Fibroblast of lung (primary cell): ENCODE data around the gene EXOSC7. TPM values are rescaled to one million over a fixed set of nuclear protein-coding genes. Genes with fewer than 3 reads are reported as not detected.

Source experiments
- DNase-seq, 2 donors: peaks; one replicate each; pipeline versions ENCODE4 v3.0.0 to v3.0.0-alpha.2; 2010; ENCODE audit warnings: low read depth in 2 of 2
- H2AFZ ChIP-seq: 2 replicates; pipeline ENCODE4 v1.5.1; 2012; ENCODE audit warnings: low read length, control low read depth, inconsistent platforms
- H3K27ac ChIP-seq: 2 replicates; pipeline ENCODE4 v1.5.1; 2011; ENCODE audit warnings: low read length, control low read depth; ENCODE audit not compliant: insufficient read depth
- H3K27me3 ChIP-seq: 2 replicates; pipeline ENCODE4 v1.5.1; 2011; ENCODE audit warnings: mild to moderate bottlenecking, low read length; ENCODE audit not compliant: control insufficient read depth, insufficient read depth
- H3K36me3 ChIP-seq: 2 replicates; pipeline ENCODE4 v1.5.1; 2011; ENCODE audit warnings: low read length; ENCODE audit not compliant: control insufficient read depth, insufficient read depth
- H3K4me1 ChIP-seq: 2 replicates; pipeline ENCODE4 v1.5.1; 2011; ENCODE audit warnings: low read length; ENCODE audit not compliant: control insufficient read depth, insufficient read depth; ENCODE audit errors: extremely low read depth
- H3K4me2 ChIP-seq: 2 replicates; pipeline ENCODE4 v1.5.1; 2011; ENCODE audit warnings: low read length, control low read depth; ENCODE audit not compliant: insufficient read depth; ENCODE audit errors: extremely low read depth
- H3K4me3 ChIP-seq, 4 experiments: fragments of 200-600 bp in 1 of 4; sonication (generic) in 1 of 4; replicated peaks in 1 of 4; 2 replicates each; pipeline ENCODE4 v1.5.1; 2011 to 2016; ENCODE audit warnings: low read length in 4 of 4, low read depth in 3 of 4, mild to moderate bottlenecking in 3 of 4, control low read depth in 2 of 4, inconsistent platforms in 1 of 4, mixed read lengths in 1 of 4; ENCODE audit not compliant: insufficient read depth in 1 of 4; ENCODE audit errors: control extremely low read depth in 1 of 4
- H3K79me2 ChIP-seq: 2 replicates; pipeline ENCODE4 v1.5.1; 2012; ENCODE audit warnings: mild to moderate bottlenecking, low read length, inconsistent platforms; ENCODE audit not compliant: control insufficient read depth, insufficient read depth
- H3K9ac ChIP-seq: 2 replicates; pipeline ENCODE4 v1.5.1; 2011; ENCODE audit warnings: mild to moderate bottlenecking, low read length, control low read depth; ENCODE audit not compliant: insufficient read depth
- H3K9me3 ChIP-seq: 2 replicates; pipeline ENCODE4 v1.5.1; 2012; ENCODE audit warnings: low read depth, low read length; ENCODE audit not compliant: control insufficient read depth, insufficient read depth
- H4K20me1 ChIP-seq: 2 replicates; pipeline ENCODE4 v1.5.1; 2011; ENCODE audit warnings: low read length; ENCODE audit not compliant: control insufficient read depth, insufficient read depth; ENCODE audit errors: extremely low read depth
- CTCF ChIP-seq, 2 donors: IDR thresholded peaks in 1 of 2; conservative IDR thresholded peaks in 1 of 2; 1 replicate in 1 of 2; 2 replicates in 1 of 2; pipeline ENCODE4 v1.5.1; 2011 to 2012; ENCODE audit warnings: low read length in 2 of 2, control low read depth in 1 of 2, inconsistent platforms in 1 of 2, low read depth in 1 of 2, mild to moderate bottlenecking in 1 of 2
- EZH2 ChIP-seq: IDR thresholded peaks from 2 replicates; pipeline ENCODE4 v1.5.1; 2012; ENCODE audit warnings: low read length, control low read depth, mild to moderate bottlenecking; ENCODE audit errors: missing control alignments
- polyA plus RNA-seq, 2 donors: library from polyadenylated mRNA; depleted of rRNA in 1 of 2; stranded (reverse) in 1 of 2; unstranded in 1 of 2; fragments of >200 nt; gene quantifications; 2 replicates each; pipeline ENCODE4 v1.2.1, GENCODE V29; 2011 to 2012; ENCODE audit warnings: missing spikeins in 1 of 2
- total RNA-seq: library from RNA; depleted of rRNA; stranded (reverse); fragments of >200 nt; gene quantifications from 2 replicates; pipeline ENCODE4 v1.2.1, GENCODE V29; 2014

The EXOSC7 gene
- total and polyA plus RNA-seq, 2 donors (not counting 1 experiment from before 2014, with no cell fraction given) = 58.8 to 72.5 TPM

GRCh38 chr3:45003406-45003805 is 27.4 kb downstream of the EXOSC7 start:
- Histone ChIP-seq H3K79me2 (no peaks in the 10 kb centered on the region), H3K4me3 (no peak overlapping the region), H3K27ac (no peak overlapping the region), H3K4me1 (peaks cover 4% of the 10 kb centered on the region), H2AFZ (no peak overlapping the region), H3K36me3 (peaks cover 8% of the 10 kb centered on the region), H3K9me3 (no peaks in the 10 kb centered on the region), H4K20me1 (no peaks in the 10 kb centered on the region), H3K27me3 (no peaks in the 10 kb centered on the region), H3K9ac (no peak overlapping the region), H3K4me2 (no peak overlapping the region)
- DNase-seq = no peak
- TF ChIP-seq EZH2 (no peak), CTCF (conservative IDR thresholded peaks at IDR 0.05 in 1 of 2, IDR thresholded peaks at IDR 0.05 in 1 of 2; ENCODE audit: low read depth in 1 of 2, low read length in 2 of 2) (no peak)

DNA sequence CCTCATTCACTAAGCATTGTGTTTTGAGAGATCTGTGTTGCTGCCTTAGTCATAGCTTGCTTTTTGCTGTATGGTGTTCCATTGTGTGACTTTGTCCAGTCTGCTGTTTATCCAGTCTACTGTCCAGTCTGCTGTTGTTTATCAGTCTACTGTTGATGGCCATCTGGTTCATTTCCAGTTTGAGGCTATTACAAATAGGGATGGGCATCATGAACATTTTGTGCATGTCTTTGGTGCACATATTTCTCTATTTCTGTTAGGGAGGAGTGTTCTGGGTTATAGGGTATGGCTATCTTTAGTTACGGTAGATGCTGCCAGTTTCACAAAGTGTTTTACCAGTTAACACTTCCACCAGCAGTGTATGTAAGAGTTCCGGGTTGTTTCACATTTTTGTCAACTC is 27.8 kb downstream of the EXOSC7 start:
- Histone ChIP-seq H3K79me2 (no peaks in the 10 kb centered on the region), H3K36me3 (peaks cover 9% of the 10 kb centered on the region), H4K20me1 (no peaks in the 10 kb centered on the region), H3K4me2 (no peak overlapping the region), H2AFZ (no peak overlapping the region), H3K27me3 (no peaks in the 10 kb centered on the region), H3K4me3 (no peak overlapping the region), H3K9me3 (no peaks in the 10 kb centered on the region), H3K9ac (no peak overlapping the region), H3K27ac (no peak overlapping the region), H3K4me1 (peaks cover 7% of the 10 kb centered on the region)
- no peak for TF ChIP-seq EZH2
- no peak for TF ChIP-seq CTCF (conservative IDR thresholded peaks at IDR 0.05 in 1 of 2, IDR thresholded peaks at IDR 0.05 in 1 of 2; ENCODE audit: low read depth in 1 of 2, low read length in 2 of 2)
- DNase-seq = no peak

DNA sequence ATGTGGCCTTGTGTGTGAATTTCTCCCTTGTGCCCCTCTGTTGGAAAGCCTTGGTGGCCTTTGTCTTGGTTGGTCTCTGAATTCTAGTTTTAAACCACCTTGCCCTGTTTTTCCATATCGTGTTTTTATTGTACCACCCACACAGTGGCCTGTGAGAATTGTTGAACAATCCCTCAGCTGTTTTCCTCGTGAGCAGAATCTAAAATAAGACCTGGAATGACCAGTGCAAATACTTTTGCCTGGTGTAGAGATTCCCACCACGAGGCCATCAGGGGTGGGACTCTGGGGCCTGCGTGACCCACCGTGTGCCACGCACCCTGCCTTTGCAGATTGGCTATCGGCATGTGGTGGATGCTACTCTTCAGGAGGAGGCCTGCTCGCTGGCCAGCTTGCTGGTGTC is 31.0 kb downstream of the EXOSC7 start:
- no peak overlapping the region for H3K4me3 ChIP-seq

More for the DNA sequence above, 31.0 kb downstream of the EXOSC7 start:
- no peaks in the 10 kb centered on the region for H3K27me3 ChIP-seq
- no peak overlapping the region for H2AFZ ChIP-seq
- no peaks in the 10 kb centered on the region for H3K79me2 ChIP-seq
- H3K9ac ChIP-seq = no peak overlapping the region
- TF ChIP-seq EZH2 (no peak), CTCF (conservative IDR thresholded peaks at IDR 0.05 in 1 of 2, IDR thresholded peaks at IDR 0.05 in 1 of 2; ENCODE audit: low read depth in 1 of 2, low read length in 2 of 2) (no peak)
- H3K4me1 ChIP-seq = peaks cover 29% of the 10 kb centered on the region
- no peaks in the 10 kb centered on the region for H3K9me3 ChIP-seq
- peaks cover 9% of the 10 kb centered on the region for H3K36me3 ChIP-seq
- H4K20me1 ChIP-seq = no peaks in the 10 kb centered on the region
- no peak overlapping the region for H3K27ac ChIP-seq
- no peak overlapping the region for H3K4me2 ChIP-seq
- no peak for DNase-seq
